ENCODE data around the gene TRAF1.

- TF ChIP-seq CREM (IDR thresholded peaks at IDR 0.05) (no peak), CREM (CRISPR knock-in tag; IDR thresholded peaks at IDR 0.05) (no peak), EED (CRISPR knock-in tag; IDR thresholded peaks at IDR 0.05) (no peak), CTCF (CRISPR knock-in tag; IDR thresholded peaks at IDR 0.05) (no peak), ZNF274 (CRISPR knock-in tag; IDR thresholded peaks at IDR 0.05) (no peak), CAMTA2 (CRISPR knock-in tag; IDR thresholded peaks at IDR 0.05; ENCODE audit: borderline replicate concordance) (no peak), GABPB1 (CRISPR knock-in tag; IDR thresholded peaks at IDR 0.05) (no peak), EP300 (IDR thresholded peaks at IDR 0.05; ENCODE audit: low read depth in 2 of 2, low read length in 2 of 2) (no peak), EP300 (CRISPR knock-in tag; IDR thresholded peaks at IDR 0.05; ENCODE audit: borderline replicate concordance) (no peak), SIN3A (IDR thresholded peaks at IDR 0.05; ENCODE audit: borderline replicate concordance, low read depth, low read length) (no peak), ZNF513 (CRISPR knock-in tag; conservative IDR thresholded peaks at IDR 0.05) (no peak), AFF4 (CRISPR knock-in tag; IDR thresholded peaks at IDR 0.05) (no peak), KMT2A (CRISPR knock-in tag; IDR thresholded peaks at IDR 0.05) (no peak)
Measured at GRCh38 chr9:120885958-120886357, 40.6 kb downstream of the TRAF1 start.

All from HepG2 (cell line).